H9 (cell line): Measurements from ENCODE around the gene PEPD. TPM values are rescaled to one million over a fixed set of nuclear protein-coding genes. Genes with fewer than 3 reads are reported as not detected.

Source experiments
- DNase-seq: peaks from one replicate; pipeline ENCODE4 v3.0.0-alpha.2; 2017
- H2AFZ ChIP-seq: one replicate; pipeline ENCODE4 v1.6.1; 2013; ENCODE audit warnings: mild to moderate bottlenecking, low read length, control low read depth, moderate library complexity
- H2AK5ac ChIP-seq: 2 replicates; pipeline ENCODE4 v1.6.1; 2013; ENCODE audit warnings: low read length, control low read depth, mixed read lengths; ENCODE audit not compliant: insufficient read length
- H2BK120ac ChIP-seq: one replicate; pipeline ENCODE4 v1.6.1; 2013; ENCODE audit warnings: low read depth, mild to moderate bottlenecking, low read length, control low read depth, inconsistent platforms; ENCODE audit not compliant: poor library complexity, severe bottlenecking
- H2BK12ac ChIP-seq: 2 replicates; pipeline ENCODE4 v1.6.1; 2013; ENCODE audit warnings: low read length, control low read depth, mixed read lengths, low read depth; ENCODE audit not compliant: insufficient read length
- H2BK15ac ChIP-seq: 2 replicates; pipeline ENCODE4 v1.6.1; 2013; ENCODE audit warnings: low read depth, low read length, control low read depth
- H2BK20ac ChIP-seq: one replicate; pipeline ENCODE4 v1.6.1; 2013; ENCODE audit warnings: low read depth, mild to moderate bottlenecking, low read length, control low read depth, inconsistent platforms; ENCODE audit not compliant: poor library complexity, severe bottlenecking
- H2BK5ac ChIP-seq: 2 replicates; pipeline ENCODE4 v1.6.1; 2013; ENCODE audit warnings: low read length, control low read depth, mixed read lengths; ENCODE audit not compliant: insufficient read length
- H3K14ac ChIP-seq: 2 replicates; pipeline ENCODE4 v1.6.1; 2013; ENCODE audit warnings: low read length, control low read depth; ENCODE audit not compliant: insufficient read depth
- H3K18ac ChIP-seq: 2 replicates; pipeline ENCODE4 v1.6.1; 2013; ENCODE audit warnings: low read depth, mild to moderate bottlenecking, mixed read lengths, low read length, control low read depth; ENCODE audit not compliant: insufficient read length
- H3K23ac ChIP-seq: 2 replicates; pipeline ENCODE4 v1.6.1; 2013; ENCODE audit warnings: low read length, control low read depth, mixed read lengths, low read depth; ENCODE audit not compliant: insufficient read length
- H3K23me2 ChIP-seq: 2 replicates; pipeline ENCODE4 v1.6.1; 2013; ENCODE audit warnings: low read depth, mild to moderate bottlenecking, mixed read lengths, low read length, control low read depth; ENCODE audit not compliant: insufficient read length, poor library complexity, severe bottlenecking
- H3K27ac ChIP-seq: 2 replicates; pipeline ENCODE4 v1.5.1; 2013; ENCODE audit warnings: low read length, control low read depth, mixed read lengths, low read depth; ENCODE audit not compliant: insufficient read length
- H3K27me3 ChIP-seq: 2 replicates; pipeline ENCODE4 v1.6.1; 2013; ENCODE audit warnings: low read length, control low read depth, inconsistent platforms; ENCODE audit not compliant: insufficient read depth
- H3K4ac ChIP-seq: 2 replicates; pipeline ENCODE4 v1.6.1; 2013; ENCODE audit warnings: low read depth, mild to moderate bottlenecking, control low read depth, inconsistent platforms, low read length, moderate library complexity
- H3K4me1 ChIP-seq: 2 replicates; pipeline ENCODE4 v1.6.1; 2013; ENCODE audit warnings: low read length, control low read depth, inconsistent platforms; ENCODE audit not compliant: insufficient read depth
- H3K4me2 ChIP-seq: 2 replicates; pipeline ENCODE4 v1.6.1; 2013; ENCODE audit warnings: low read length, control low read depth, mixed read lengths; ENCODE audit not compliant: insufficient read length, insufficient read depth
- H3K56ac ChIP-seq: 2 replicates; pipeline ENCODE4 v1.6.1; 2013; ENCODE audit warnings: low read depth, mild to moderate bottlenecking, mixed read lengths, low read length, control low read depth; ENCODE audit not compliant: insufficient read length
- H3K79me1 ChIP-seq: 2 replicates; pipeline ENCODE4 v1.6.1; 2013; ENCODE audit warnings: low read depth, mild to moderate bottlenecking, moderate library complexity, low read length, control low read depth, inconsistent platforms; ENCODE audit not compliant: insufficient read depth, poor library complexity, severe bottlenecking
- H3K79me2 ChIP-seq: 2 replicates; pipeline ENCODE4 v1.6.1; 2013; ENCODE audit warnings: low read length, control low read depth, inconsistent platforms; ENCODE audit not compliant: insufficient read depth
- H3K9ac ChIP-seq: 2 replicates; pipeline ENCODE4 v1.6.1; 2013; ENCODE audit warnings: low read length, control low read depth, mixed read lengths; ENCODE audit not compliant: insufficient read length; ENCODE audit errors: extremely low read depth
- H3K9me3 ChIP-seq: one replicate; pipeline ENCODE4 v1.6.1; 2013; ENCODE audit warnings: low read depth, low read length, inconsistent platforms; ENCODE audit not compliant: control insufficient read depth
- H3T11ph ChIP-seq: one replicate; pipeline ENCODE4 v1.6.1; 2013; ENCODE audit warnings: mild to moderate bottlenecking, low read length, control low read depth, inconsistent platforms
- H4K20me1 ChIP-seq: one replicate; pipeline ENCODE4 v1.6.1; 2013; ENCODE audit not compliant: control insufficient read depth, insufficient read length, insufficient read depth
- H4K5ac ChIP-seq: 2 replicates; pipeline ENCODE4 v1.6.1; 2013; ENCODE audit warnings: low read depth, mild to moderate bottlenecking, mixed read lengths, low read length, control low read depth; ENCODE audit not compliant: insufficient read length
- H4K8ac ChIP-seq: replicated peaks from 2 replicates; pipeline ENCODE4 v1.6.1; 2013; ENCODE audit warnings: low read length, control low read depth, mixed read lengths, low read depth; ENCODE audit not compliant: insufficient read length
- H4K91ac ChIP-seq: 2 replicates; pipeline ENCODE4 v1.6.1; 2013; ENCODE audit warnings: low read depth, mild to moderate bottlenecking, moderate library complexity, mixed read lengths, low read length, control low read depth; ENCODE audit not compliant: insufficient read length
- H3K27ac Mint-ChIP-seq, 3 experiments: 2 replicates in 2 of 3; 3 replicates in 1 of 3; pipeline ENCODE4 v1.8.0; 2020 to 2021; ENCODE audit warnings: mixed read lengths in 3 of 3, mild to moderate bottlenecking in 1 of 3, moderate library complexity in 1 of 3
- H3K27me3 Mint-ChIP-seq: 2 replicates; pipeline ENCODE4 v1.8.0; 2021; ENCODE audit warnings: low read depth, mild to moderate bottlenecking, moderate library complexity, mixed read lengths
- H3K36me3 Mint-ChIP-seq, 3 experiments: 2 replicates in 2 of 3; 3 replicates in 1 of 3; pipeline ENCODE4 v1.8.0; 2020 to 2021; ENCODE audit warnings: low read depth in 3 of 3, mixed read lengths in 3 of 3; ENCODE audit not compliant: insufficient read depth in 1 of 3
- H3K4me1 Mint-ChIP-seq, 2 experiments: 2 replicates each; pipeline ENCODE4 v1.8.0; 2020; ENCODE audit warnings: mixed read lengths in 2 of 2
- H3K4me3 Mint-ChIP-seq, 2 experiments: 2 replicates in 1 of 2; 3 replicates in 1 of 2; pipeline ENCODE4 v1.8.0; 2020 to 2021; ENCODE audit warnings: mild to moderate bottlenecking in 2 of 2, mixed read lengths in 2 of 2, moderate library complexity in 1 of 2
- H3K9me3 Mint-ChIP-seq, 2 experiments: 2 replicates in 1 of 2; 3 replicates in 1 of 2; pipeline ENCODE4 v1.8.0; 2020; ENCODE audit warnings: mild to moderate bottlenecking in 2 of 2, mixed read lengths in 2 of 2, moderate library complexity in 1 of 2
- WGBS: extraction: QIAGEN DNeasy Blood & Tissue Kit; methylation state at CpG from one replicate; pipeline ENCODE4 v1.1.7; 2013; ENCODE audit warnings: missing lambda C conversion rate, low lambda C conversion rate, mixed read lengths; ENCODE audit not compliant: insufficient read length; ENCODE audit errors: extremely low coverage; 5-methylcytosine and 5-hydroxymethylcytosine counted together
- total RNA-seq: library from RNA; stranded (reverse); gene quantifications from 2 replicates; pipeline ENCODE4 v1.2.1, GENCODE V29; 2021
- TF ChIP-seq, protein P1 (sequence below): fragments of 200-600 bp; sonication (generic); conservative IDR thresholded peaks from 3 replicates; pipeline ENCODE4 v1.8.0; 2021; ENCODE audit warnings: antibody characterized with exemption, mild to moderate bottlenecking

The PEPD gene
- total RNA-seq, 1 experiment from 2014 or later, result 52.8 TPM

DNA sequence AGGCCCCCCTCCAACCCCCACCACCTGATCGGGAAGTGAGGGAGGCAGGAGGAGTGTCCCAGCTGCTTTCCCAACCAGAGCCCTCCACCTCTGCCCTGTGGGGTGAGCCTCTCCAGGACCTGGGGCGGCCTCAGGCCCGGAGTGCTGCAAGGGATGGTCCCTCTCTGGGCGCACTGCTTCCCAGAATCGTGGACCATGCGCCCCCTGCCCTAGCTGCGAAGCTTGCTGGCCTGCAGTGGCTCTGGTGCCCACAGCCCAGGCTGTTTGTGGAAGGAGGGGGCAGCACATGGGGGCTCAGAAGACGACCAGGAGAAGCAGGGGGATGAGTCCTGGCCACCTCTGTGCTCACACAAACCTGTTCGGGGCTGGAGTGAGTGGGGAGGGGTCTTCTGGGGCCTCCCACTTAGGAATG, 114.4 kb downstream of the PEPD start:
- Histone ChIP-seq H2BK20ac (no peak overlapping the region), H4K5ac (no peak overlapping the region), H3K4me1 (no peaks in the 10 kb centered on the region), H3K79me2 (no peaks in the 10 kb centered on the region), H2BK12ac (no peak overlapping the region), H3K79me1 (no peaks in the 10 kb centered on the region), H3K14ac (no peak overlapping the region; the same call in 1 of the 2 replicates), H3K18ac (no peak overlapping the region), H3K23ac (no peak overlapping the region), H3K27me3 (no peaks in the 10 kb centered on the region), H3K4me2 (no peak overlapping the region), H2BK120ac (no peak overlapping the region), H4K8ac (no peak overlapping the region), H2BK15ac (no peak overlapping the region), H3K9me3 (no peaks in the 10 kb centered on the region), H3K23me2 (no peaks in the 10 kb centered on the region), H2BK5ac (no peak overlapping the region), H2AFZ (no peak overlapping the region), H3K4ac (no peak overlapping the region), H4K91ac (no peak overlapping the region), H3T11ph (no peak overlapping the region), H4K20me1 (no peaks in the 10 kb centered on the region), H3K9ac (no peak overlapping the region), H3K56ac (no peak overlapping the region), H3K27ac (no peak overlapping the region), H2AK5ac (no peak overlapping the region)
- Mint-ChIP-seq H3K4me3 (no peak overlapping the region), H3K9me3 (no peaks in the 10 kb centered on the region), H3K36me3 (no peaks in the 10 kb centered on the region; a peak in 2 of 7 replicates), H3K27me3 (no peaks in the 10 kb centered on the region), H3K4me1 (peaks cover 6 to 11% of the 10 kb centered on the region in 2 experiments), H3K27ac (no peak overlapping the region)
- WGBS, result no CpG with 5 or more reads among the region's 9 CpGs
- TF ChIP-seq, protein P1, sequence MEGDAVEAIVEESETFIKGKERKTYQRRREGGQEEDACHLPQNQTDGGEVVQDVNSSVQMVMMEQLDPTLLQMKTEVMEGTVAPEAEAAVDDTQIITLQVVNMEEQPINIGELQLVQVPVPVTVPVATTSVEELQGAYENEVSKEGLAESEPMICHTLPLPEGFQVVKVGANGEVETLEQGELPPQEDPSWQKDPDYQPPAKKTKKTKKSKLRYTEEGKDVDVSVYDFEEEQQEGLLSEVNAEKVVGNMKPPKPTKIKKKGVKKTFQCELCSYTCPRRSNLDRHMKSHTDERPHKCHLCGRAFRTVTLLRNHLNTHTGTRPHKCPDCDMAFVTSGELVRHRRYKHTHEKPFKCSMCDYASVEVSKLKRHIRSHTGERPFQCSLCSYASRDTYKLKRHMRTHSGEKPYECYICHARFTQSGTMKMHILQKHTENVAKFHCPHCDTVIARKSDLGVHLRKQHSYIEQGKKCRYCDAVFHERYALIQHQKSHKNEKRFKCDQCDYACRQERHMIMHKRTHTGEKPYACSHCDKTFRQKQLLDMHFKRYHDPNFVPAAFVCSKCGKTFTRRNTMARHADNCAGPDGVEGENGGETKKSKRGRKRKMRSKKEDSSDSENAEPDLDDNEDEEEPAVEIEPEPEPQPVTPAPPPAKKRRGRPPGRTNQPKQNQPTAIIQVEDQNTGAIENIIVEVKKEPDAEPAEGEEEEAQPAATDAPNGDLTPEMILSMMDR, result no peak
- DNase-seq, result no peak
